ENCODE results near the gene PSMB7. TPM values are rescaled to one million over a fixed set of nuclear protein-coding genes. Genes with fewer than 3 reads are reported as not detected.
A peak's percentile ranks its signal among the peaks of the same experiment; 100 is the strongest.

PSMB7 gene
- total RNA-seq, 6 experiments from 2014 or later: 220 to 267 (median 263) TPM

DNA sequence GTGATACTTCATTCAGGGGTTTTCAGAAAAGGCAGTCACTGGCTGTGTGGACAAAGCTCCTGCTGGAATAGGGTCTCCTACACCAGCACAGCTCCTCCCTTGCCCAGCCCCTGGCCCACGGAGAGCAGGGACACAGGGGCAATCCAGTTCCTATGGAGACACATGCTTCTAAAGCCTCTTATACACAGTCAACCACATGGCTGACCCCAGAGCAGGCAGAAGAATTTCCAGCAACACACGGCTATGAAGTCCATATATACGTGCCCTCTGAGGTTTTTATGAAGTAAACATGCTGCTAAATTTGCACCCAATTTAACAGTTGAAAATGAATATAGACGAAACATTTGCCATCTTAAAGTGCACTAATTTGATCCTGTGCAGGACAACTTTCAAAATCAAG lies 19.4 kb downstream of the PSMB7 start:
- DNase-seq: no peak
- peaks cover 5% of the 10 kb centered on the region for H3K36me3 Mint-ChIP-seq (ENCODE audit: low read depth)
- no peak overlapping the region for H3K27ac Mint-ChIP-seq
- no peak overlapping the region for H3K4me3 Mint-ChIP-seq
- no peaks in the 10 kb centered on the region for H3K9me3 Mint-ChIP-seq
- peaks cover 85% of the 10 kb centered on the region for H3K4me1 Mint-ChIP-seq (ENCODE audit: low read depth)
- TF ChIP-seq, protein P1, sequence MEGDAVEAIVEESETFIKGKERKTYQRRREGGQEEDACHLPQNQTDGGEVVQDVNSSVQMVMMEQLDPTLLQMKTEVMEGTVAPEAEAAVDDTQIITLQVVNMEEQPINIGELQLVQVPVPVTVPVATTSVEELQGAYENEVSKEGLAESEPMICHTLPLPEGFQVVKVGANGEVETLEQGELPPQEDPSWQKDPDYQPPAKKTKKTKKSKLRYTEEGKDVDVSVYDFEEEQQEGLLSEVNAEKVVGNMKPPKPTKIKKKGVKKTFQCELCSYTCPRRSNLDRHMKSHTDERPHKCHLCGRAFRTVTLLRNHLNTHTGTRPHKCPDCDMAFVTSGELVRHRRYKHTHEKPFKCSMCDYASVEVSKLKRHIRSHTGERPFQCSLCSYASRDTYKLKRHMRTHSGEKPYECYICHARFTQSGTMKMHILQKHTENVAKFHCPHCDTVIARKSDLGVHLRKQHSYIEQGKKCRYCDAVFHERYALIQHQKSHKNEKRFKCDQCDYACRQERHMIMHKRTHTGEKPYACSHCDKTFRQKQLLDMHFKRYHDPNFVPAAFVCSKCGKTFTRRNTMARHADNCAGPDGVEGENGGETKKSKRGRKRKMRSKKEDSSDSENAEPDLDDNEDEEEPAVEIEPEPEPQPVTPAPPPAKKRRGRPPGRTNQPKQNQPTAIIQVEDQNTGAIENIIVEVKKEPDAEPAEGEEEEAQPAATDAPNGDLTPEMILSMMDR (IDR thresholded peaks at IDR 0.05): no peak
- no peaks in the 10 kb centered on the region; the same call in 1 of the 2 replicates for H3K27me3 Mint-ChIP-seq (ENCODE audit: insufficient read depth)

DNA sequence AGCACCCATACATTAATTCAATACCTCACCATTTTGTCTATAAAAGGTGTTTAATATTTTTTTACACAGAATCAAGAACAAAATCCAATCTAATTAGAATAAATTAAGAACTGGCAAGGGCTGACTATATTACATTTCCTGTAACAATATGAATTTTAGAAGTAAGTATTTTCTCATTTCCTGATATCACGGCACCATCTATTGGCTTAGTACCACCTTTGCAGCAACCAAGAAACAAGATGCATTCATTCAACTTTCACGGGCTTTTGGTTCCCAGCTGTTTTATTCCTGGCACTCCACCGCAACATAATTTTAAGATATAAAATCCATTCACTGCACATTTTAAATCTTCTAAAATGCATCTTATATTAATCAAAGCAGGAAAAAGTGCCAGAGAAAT lies 20.6 kb downstream of the PSMB7 start:
- peaks cover 5% of the 10 kb centered on the region for H3K36me3 Mint-ChIP-seq (ENCODE audit: low read depth)
- H3K4me3 Mint-ChIP-seq: no peak overlapping the region; the same call in 1 of the 2 replicates
- peak overlapping the region; percentile 87; the same call in 1 of the 2 replicates for H3K27ac Mint-ChIP-seq
- no peaks in the 10 kb centered on the region for H3K27me3 Mint-ChIP-seq (ENCODE audit: insufficient read depth)
- peaks cover 85% of the 10 kb centered on the region for H3K4me1 Mint-ChIP-seq (ENCODE audit: low read depth)
- no peaks in the 10 kb centered on the region for H3K9me3 Mint-ChIP-seq
- TF ChIP-seq, protein P1 (IDR thresholded peaks at IDR 0.05): no peak; the same call in 1 of the 2 replicates
- no peak for DNase-seq

DNA sequence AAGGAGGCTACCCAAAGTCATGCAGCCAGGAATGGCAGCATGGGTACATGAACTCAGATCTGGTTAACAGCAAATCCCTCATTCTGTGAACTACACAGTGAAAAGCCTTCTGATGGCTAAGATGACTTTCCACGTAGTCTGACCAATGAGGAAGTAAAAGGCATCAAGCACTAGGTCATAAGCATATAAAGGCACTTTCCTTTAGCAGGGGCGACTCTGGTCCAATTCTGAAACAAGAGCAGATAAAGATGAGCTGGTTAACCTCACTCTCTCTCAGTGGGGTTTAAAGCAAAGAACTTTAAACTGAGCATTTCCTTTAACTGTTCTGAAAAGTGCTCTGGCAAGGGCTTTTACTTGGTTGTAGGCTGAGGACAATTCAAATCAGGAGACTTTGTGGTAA lies 21.1 kb downstream of the PSMB7 start:
- peaks cover 85% of the 10 kb centered on the region for H3K4me1 Mint-ChIP-seq (ENCODE audit: low read depth)
- DNase-seq: no peak
- TF ChIP-seq, protein P1 (IDR thresholded peaks at IDR 0.05): no peak
- peak overlapping the region; percentile 70 for H3K4me3 Mint-ChIP-seq
- H3K27ac Mint-ChIP-seq: peak overlapping the region; percentile 87
- H3K27me3 Mint-ChIP-seq (ENCODE audit: insufficient read depth): no peaks in the 10 kb centered on the region
- H3K36me3 Mint-ChIP-seq (ENCODE audit: low read depth): peaks cover 5% of the 10 kb centered on the region
- H3K9me3 Mint-ChIP-seq: no peaks in the 10 kb centered on the region

DNA sequence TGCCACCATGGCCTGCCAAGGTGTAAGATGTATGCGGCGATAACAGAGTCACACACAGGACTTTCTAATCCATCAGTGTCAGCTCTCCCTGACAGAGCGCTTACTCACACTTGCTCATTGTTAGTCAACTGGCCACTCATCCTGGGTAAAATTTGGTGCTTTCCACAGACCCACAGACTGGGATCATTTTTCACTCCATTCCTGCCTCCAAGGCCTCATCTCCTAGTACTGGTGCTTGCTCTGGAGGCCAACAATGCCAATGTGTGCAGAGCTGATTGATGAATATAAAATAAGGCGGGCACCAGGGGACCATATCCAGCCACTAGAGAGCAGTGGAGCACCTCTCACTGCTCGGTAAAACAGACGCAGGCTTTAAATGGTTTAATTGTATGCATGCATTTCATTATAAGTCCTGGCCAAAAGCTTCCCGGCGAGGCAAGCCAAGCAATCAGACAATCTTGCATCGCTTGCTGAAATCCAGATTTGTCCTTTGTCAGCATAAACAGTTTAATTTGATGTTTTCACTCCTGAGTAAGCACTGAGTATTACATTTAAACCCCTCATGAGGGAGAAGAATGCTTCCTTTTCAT lies 22.3 kb downstream of the PSMB7 start:
- Mint-ChIP-seq H3K4me3 (peak overlapping the region; percentile 70), H3K9me3 (no peaks in the 10 kb centered on the region), H3K4me1 (ENCODE audit: low read depth) (peaks cover 84% of the 10 kb centered on the region), H3K27ac (peak overlapping the region; percentile 87), H3K36me3 (ENCODE audit: low read depth) (peaks cover 5% of the 10 kb centered on the region), H3K27me3 (ENCODE audit: insufficient read depth) (no peaks in the 10 kb centered on the region)
- TF ChIP-seq, protein P1 (IDR thresholded peaks at IDR 0.05): peak; percentile 73
- peak; percentile 93 for DNase-seq

DNA sequence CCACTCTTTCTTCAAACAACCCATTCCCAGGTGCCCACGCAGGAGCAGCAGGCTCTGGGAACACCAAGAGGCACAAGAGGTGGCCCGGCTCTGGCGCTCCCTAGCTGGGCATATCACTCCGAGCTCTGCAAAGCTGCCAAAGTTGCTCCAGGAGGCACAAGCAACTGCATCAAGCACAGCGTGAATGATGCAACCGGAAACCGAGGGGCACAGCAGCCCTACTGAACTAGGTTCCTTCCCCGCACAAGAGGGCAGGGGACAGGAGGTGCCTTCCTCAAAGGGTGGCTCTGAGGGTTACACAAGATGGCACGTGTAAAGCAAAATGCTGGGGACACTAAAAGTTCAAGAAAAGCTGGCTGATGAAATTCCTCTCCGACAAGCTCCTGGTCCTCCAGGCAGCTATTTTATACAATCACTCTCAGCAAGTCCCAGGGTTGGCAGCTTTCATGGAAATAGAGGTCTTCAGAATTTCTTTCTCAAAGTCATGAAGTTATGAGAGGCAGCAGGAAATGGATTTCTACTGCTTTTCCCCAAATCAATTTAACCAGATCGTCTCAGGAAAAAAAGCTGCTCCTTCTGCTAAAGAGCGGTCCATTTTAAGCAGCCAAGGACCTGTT lies 22.9 kb downstream of the PSMB7 start:
- Mint-ChIP-seq H3K36me3 (ENCODE audit: low read depth) (peaks cover 5% of the 10 kb centered on the region), H3K27me3 (ENCODE audit: insufficient read depth) (no peaks in the 10 kb centered on the region), H3K9me3 (no peaks in the 10 kb centered on the region), H3K4me1 (ENCODE audit: low read depth) (peaks cover 89% of the 10 kb centered on the region), H3K4me3 (peak overlapping the region; percentile 70), H3K27ac (peak overlapping the region; percentile 87)
- DNase-seq: no peak
- TF ChIP-seq, protein P1 (IDR thresholded peaks at IDR 0.05): no peak
